ENCODE data around the gene CTCF. TPM values are rescaled to one million over a fixed set of nuclear protein-coding genes. Genes with fewer than 3 reads are reported as not detected.

Gene CTCF
- total and polyA plus RNA-seq, 2 donors (not counting 3 experiments of a cell fraction or from before 2014, with no cell fraction given): 20.7 to 40.0 TPM

DNA sequence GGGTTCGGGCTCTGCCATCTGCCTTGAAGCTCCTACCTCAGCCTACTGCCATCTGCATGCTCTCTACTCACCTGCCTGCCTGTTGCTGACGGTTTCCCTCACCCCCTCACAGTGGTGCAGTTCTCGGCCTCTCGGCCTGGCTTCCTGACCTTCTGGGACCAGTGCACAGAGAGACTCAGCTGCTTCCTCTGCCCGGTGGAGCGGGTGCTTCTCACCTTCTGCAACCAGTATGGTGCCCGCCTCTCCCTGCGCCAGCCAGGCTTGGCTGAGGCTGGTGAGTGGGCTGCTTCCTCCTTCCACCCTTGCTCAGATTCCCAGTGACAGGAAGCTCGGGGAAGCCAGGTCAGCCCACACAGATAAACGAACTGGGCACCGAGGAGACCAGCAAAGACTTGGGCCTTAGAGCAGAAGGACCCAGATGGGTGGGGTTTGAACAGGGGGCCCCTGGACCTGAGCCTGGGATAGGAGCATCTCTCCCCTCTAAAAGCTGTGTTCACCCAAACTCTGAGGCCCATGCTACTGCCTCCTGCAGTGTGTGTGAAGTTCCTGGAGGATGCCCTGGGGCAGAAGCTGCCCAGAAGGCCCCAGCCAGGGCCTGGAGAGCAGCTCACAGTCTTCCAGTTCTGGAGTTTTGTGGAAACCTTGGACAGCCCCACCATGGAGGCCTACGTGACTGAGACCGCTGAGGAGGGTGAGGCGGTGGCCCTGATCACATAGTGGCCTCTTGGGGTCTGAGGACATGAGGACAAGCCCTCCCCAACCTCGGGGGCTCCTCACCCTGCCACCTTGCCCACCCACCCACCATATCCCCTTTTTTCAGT lies 17.3 kb upstream of the CTCF start:
- no peak overlapping the region for H3K27ac ChIP-seq (ENCODE audit: insufficient read depth, low read depth, low read length)
- FAIRE-seq (no peak), DNase-seq (ENCODE audit: low read depth, low spot score) (no peak)
- CTCF ChIA-PET: interaction anchor here (0.9 to 14.4 kb wide), 7 partner anchors 8 to 100 kb away, joined by 3 to 246 read pairs (median 5); partner anchors contain the start of genes CARMIL2 and CTCF
- no peak overlapping the region for H3K4me3 ChIP-seq (replicated peaks in 1 of 3; ENCODE audit: insufficient read depth in 1 of 3, low read depth in 1 of 3, low read length in 3 of 3)
- no peaks in the 10 kb centered on the region for H4K20me1 ChIP-seq (replicated peaks; ENCODE audit: control insufficient read depth, extremely low read depth, insufficient read depth, low read length)
- TF ChIP-seq FOS (IDR thresholded peaks at IDR 0.05; ENCODE audit: borderline replicate concordance, insufficient read depth, low read length) (no peak), POLR2AphosphoS5 (IDR thresholded peaks at IDR 0.05; ENCODE audit: insufficient read depth, low read depth, low read length) (no peak), MYC (IDR thresholded peaks at IDR 0.05; ENCODE audit: low read depth, low read length) (no peak), EZH2 (IDR thresholded peaks at IDR 0.05; ENCODE audit: borderline replicate concordance, low read depth, low read length, severe bottlenecking) (no peak), CTCF (IDR thresholded peaks at IDR 0.05; ENCODE audit: extremely low read depth in 1 of 2, insufficient read depth in 1 of 2, low read depth in 1 of 2, low read length in 2 of 2) (no peak), POLR2A (IDR thresholded peaks at IDR 0.05; ENCODE audit: low read depth, low read length) (no peak), MAX (IDR thresholded peaks at IDR 0.05; ENCODE audit: insufficient read depth, insufficient read length) (no peak), GATA2 (IDR thresholded peaks at IDR 0.05; ENCODE audit: insufficient read depth, insufficient read length, low read depth, low read length) (no peak), JUN (IDR thresholded peaks at IDR 0.05; ENCODE audit: borderline replicate concordance, insufficient read depth, insufficient read length, low read depth) (no peak)
- no peak overlapping the region for H2AFZ ChIP-seq (ENCODE audit: low read depth, low read length)
- H3K9ac ChIP-seq (replicated peaks; ENCODE audit: extremely low read depth, insufficient read depth, low read length): no peak overlapping the region
- no TSS peak for BruUV-seq (replicated peaks)
- H3K9me1 ChIP-seq (replicated peaks; ENCODE audit: control insufficient read depth, extremely low read depth, insufficient read depth, low read length): no peaks in the 10 kb centered on the region
- POLR2A ChIA-PET: no interaction called here
- H3K27me3 ChIP-seq (ENCODE audit: control insufficient read depth in 2 of 2, insufficient read depth in 2 of 2, low read length in 2 of 2): no peaks in the 10 kb centered on the region
- H3K4me1 ChIP-seq (ENCODE audit: control insufficient read depth, extremely low read depth, insufficient read depth, low read length): peaks cover 26% of the 10 kb centered on the region
- intact Hi-C loops (cut with micrococcal nuclease): no loop called here
- dilution Hi-C loops (cut with MboI; ENCODE audit: extremely low pct_ligation_motif_present, low sequenced_read_pairs): no loop called here
- no peaks in the 10 kb centered on the region for H3K9me3 ChIP-seq (replicated peaks; ENCODE audit: control insufficient read depth, insufficient read depth, low read length)
- H3K4me2 ChIP-seq (ENCODE audit: insufficient read depth, low read length): no peak overlapping the region
- H3K36me3 ChIP-seq (ENCODE audit: control insufficient read depth in 2 of 2, extremely low read depth in 1 of 2, insufficient read depth in 2 of 2, low read length in 2 of 2): peaks cover 20 to 58% of the 10 kb centered on the region in 2 experiments
- peaks cover 12% of the 10 kb centered on the region for H3K79me2 ChIP-seq (ENCODE audit: control insufficient read depth, insufficient read depth, low read length)

All from endothelial cell of umbilical vein (primary cell).